Measurements from ENCODE around the gene DIP2A.

The DIP2A gene

GRCh38 chr21:46610018-46610701 lies 151.5 kb downstream of the DIP2A start:
- in situ Hi-C loops (cut with HindIII; ENCODE audit: low sequenced_read_pairs), result no loop called here

- in situ Hi-C loops (cut with HindIII; ENCODE audit: low sequenced_read_pairs), result no loop called here
Observed at GRCh38 chr21:46613391-46613790, 154.7 kb downstream of the DIP2A start.

- in situ Hi-C loops (cut with HindIII; ENCODE audit: low sequenced_read_pairs), result no loop called here
Observed at GRCh38 chr21:46616050-46616449, 157.4 kb downstream of the DIP2A start.

- in situ Hi-C loops (cut with HindIII; ENCODE audit: low sequenced_read_pairs), result no loop called here
Observed at GRCh38 chr21:46616656-46617055, 158.0 kb downstream of the DIP2A start.

- in situ Hi-C loops (cut with HindIII; ENCODE audit: low sequenced_read_pairs), result no loop called here
Observed at GRCh38 chr21:46617267-46618051, 158.8 kb downstream of the DIP2A start.

- in situ Hi-C loops (cut with HindIII; ENCODE audit: low sequenced_read_pairs), result no loop called here
Observed at GRCh38 chr21:46618738-46619379, 160.2 kb downstream of the DIP2A start.

All from DLD1 (cell line).